ENCODE data around the gene ABCG8.

DNA sequence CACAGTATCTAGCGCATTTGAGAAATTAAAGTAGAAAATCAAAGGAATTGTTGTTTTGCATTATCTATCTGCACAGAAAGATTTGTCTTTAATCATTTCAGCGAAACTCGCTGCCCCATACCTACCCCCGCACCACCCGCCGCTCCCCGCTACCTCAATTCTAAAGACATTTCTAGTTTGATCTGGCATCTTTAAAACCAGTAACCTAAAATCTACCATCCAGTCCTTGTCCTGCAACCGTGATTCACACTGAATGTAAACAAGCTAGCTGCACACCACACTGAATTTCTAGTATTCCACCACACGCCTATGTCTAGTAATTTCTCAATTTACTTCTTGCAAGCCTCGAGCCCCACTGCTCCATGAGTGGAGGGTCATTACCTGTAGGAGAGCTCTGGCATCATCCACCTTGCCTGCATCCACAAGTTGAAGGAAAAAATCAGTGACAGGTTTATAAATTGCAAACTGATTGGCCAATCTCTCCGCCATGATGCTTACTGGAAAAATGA lies 60.1 kb downstream of the ABCG8 start:
- no peak for TF ChIP-seq CTCF (IDR thresholded peaks at IDR 0.05)
- no peak for TF ChIP-seq POLR2A (IDR thresholded peaks at IDR 0.05)
